ENCODE data around the gene EPB41L4A.

DNA sequence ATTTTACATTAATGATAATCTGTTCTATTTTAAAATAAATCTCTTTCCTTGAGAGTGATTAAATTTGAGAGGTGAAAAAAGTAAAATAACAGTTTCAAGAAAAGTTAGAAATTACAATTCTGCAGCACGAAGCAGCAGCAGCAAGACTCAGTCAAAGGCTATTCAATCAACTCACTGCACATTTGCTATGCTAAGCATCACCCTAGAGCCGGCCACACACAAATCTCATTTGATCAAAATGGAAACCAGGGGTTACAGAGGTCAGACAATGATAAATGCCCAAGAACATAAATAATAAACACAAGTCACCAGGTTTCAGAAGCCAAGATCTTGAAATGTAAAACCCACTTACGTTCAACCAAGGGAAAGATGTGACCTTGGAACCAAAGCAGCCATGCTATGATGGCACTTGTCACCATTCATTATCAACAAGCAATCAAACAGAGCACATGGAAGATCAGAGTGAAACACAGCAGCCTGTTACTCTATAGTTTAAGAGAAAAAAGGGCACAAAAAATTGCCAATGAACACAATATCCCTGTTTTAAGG, 136.0 kb downstream of the EPB41L4A start:
- TF ChIP-seq, protein P1, sequence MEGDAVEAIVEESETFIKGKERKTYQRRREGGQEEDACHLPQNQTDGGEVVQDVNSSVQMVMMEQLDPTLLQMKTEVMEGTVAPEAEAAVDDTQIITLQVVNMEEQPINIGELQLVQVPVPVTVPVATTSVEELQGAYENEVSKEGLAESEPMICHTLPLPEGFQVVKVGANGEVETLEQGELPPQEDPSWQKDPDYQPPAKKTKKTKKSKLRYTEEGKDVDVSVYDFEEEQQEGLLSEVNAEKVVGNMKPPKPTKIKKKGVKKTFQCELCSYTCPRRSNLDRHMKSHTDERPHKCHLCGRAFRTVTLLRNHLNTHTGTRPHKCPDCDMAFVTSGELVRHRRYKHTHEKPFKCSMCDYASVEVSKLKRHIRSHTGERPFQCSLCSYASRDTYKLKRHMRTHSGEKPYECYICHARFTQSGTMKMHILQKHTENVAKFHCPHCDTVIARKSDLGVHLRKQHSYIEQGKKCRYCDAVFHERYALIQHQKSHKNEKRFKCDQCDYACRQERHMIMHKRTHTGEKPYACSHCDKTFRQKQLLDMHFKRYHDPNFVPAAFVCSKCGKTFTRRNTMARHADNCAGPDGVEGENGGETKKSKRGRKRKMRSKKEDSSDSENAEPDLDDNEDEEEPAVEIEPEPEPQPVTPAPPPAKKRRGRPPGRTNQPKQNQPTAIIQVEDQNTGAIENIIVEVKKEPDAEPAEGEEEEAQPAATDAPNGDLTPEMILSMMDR (tag by site-specific recombination; IDR thresholded peaks at IDR 0.05): no peak
- TF ChIP-seq ZEB2 (tag by site-specific recombination; IDR thresholded peaks at IDR 0.05): no peak
- no peak for TF ChIP-seq GFI1B (tag by site-specific recombination; IDR thresholded peaks at IDR 0.05)
- TF ChIP-seq, protein P2, sequence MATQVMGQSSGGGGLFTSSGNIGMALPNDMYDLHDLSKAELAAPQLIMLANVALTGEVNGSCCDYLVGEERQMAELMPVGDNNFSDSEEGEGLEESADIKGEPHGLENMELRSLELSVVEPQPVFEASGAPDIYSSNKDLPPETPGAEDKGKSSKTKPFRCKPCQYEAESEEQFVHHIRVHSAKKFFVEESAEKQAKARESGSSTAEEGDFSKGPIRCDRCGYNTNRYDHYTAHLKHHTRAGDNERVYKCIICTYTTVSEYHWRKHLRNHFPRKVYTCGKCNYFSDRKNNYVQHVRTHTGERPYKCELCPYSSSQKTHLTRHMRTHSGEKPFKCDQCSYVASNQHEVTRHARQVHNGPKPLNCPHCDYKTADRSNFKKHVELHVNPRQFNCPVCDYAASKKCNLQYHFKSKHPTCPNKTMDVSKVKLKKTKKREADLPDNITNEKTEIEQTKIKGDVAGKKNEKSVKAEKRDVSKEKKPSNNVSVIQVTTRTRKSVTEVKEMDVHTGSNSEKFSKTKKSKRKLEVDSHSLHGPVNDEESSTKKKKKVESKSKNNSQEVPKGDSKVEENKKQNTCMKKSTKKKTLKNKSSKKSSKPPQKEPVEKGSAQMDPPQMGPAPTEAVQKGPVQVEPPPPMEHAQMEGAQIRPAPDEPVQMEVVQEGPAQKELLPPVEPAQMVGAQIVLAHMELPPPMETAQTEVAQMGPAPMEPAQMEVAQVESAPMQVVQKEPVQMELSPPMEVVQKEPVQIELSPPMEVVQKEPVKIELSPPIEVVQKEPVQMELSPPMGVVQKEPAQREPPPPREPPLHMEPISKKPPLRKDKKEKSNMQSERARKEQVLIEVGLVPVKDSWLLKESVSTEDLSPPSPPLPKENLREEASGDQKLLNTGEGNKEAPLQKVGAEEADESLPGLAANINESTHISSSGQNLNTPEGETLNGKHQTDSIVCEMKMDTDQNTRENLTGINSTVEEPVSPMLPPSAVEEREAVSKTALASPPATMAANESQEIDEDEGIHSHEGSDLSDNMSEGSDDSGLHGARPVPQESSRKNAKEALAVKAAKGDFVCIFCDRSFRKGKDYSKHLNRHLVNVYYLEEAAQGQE (tag by site-specific recombination; IDR thresholded peaks at IDR 0.05): no peak
- TF ChIP-seq, protein P3, sequence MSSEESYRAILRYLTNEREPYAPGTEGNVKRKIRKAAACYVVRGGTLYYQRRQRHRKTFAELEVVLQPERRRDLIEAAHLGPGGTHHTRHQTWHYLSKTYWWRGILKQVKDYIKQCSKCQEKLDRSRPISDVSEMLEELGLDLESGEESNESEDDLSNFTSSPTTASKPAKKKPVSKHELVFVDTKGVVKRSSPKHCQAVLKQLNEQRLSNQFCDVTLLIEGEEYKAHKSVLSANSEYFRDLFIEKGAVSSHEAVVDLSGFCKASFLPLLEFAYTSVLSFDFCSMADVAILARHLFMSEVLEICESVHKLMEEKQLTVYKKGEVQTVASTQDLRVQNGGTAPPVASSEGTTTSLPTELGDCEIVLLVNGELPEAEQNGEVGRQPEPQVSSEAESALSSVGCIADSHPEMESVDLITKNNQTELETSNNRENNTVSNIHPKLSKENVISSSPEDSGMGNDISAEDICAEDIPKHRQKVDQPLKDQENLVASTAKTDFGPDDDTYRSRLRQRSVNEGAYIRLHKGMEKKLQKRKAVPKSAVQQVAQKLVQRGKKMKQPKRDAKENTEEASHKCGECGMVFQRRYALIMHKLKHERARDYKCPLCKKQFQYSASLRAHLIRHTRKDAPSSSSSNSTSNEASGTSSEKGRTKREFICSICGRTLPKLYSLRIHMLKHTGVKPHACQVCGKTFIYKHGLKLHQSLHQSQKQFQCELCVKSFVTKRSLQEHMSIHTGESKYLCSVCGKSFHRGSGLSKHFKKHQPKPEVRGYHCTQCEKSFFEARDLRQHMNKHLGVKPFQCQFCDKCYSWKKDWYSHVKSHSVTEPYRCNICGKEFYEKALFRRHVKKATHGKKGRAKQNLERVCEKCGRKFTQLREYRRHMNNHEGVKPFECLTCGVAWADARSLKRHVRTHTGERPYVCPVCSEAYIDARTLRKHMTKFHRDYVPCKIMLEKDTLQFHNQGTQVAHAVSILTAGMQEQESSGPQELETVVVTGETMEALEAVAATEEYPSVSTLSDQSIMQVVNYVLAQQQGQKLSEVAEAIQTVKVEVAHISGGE (tag by site-specific recombination; conservative IDR thresholded peaks at IDR 0.05; ENCODE audit: low read depth): no peak
- no peak for TF ChIP-seq ZNF792 (tag by site-specific recombination; IDR thresholded peaks at IDR 0.05)
- no peak for TF ChIP-seq SCRT2 (tag by site-specific recombination; IDR thresholded peaks at IDR 0.05)
- no peak for TF ChIP-seq ZNF19 (tag by site-specific recombination; IDR thresholded peaks at IDR 0.05; ENCODE audit: low read depth)
- no peak for TF ChIP-seq ZNF10 (tag by site-specific recombination; IDR thresholded peaks at IDR 0.05)
- TF ChIP-seq HOXC10 (CRISPR knock-in tag; IDR thresholded peaks at IDR 0.05): no peak
- no peak for TF ChIP-seq ZNF184 (tag by site-specific recombination; IDR thresholded peaks at IDR 0.05)
- TF ChIP-seq, protein P4, sequence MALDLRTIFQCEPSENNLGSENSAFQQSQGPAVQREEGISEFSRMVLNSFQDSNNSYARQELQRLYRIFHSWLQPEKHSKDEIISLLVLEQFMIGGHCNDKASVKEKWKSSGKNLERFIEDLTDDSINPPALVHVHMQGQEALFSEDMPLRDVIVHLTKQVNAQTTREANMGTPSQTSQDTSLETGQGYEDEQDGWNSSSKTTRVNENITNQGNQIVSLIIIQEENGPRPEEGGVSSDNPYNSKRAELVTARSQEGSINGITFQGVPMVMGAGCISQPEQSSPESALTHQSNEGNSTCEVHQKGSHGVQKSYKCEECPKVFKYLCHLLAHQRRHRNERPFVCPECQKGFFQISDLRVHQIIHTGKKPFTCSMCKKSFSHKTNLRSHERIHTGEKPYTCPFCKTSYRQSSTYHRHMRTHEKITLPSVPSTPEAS (tag by site-specific recombination; IDR thresholded peaks at IDR 0.05): no peak

Data from HEK293 (cell line).